IMR-90 (cell line): Measurements from ENCODE around the gene CLNK. TPM values are rescaled to one million over a fixed set of nuclear protein-coding genes. Genes with fewer than 3 reads are reported as not detected.

Source experiments
- ATAC-seq: fragments of 200-7000 bp; cut with Tn5 transposase; 2 replicates; pipeline ENCODE4 v1.9.1; 2020; ENCODE audit warnings: low read depth, mild to moderate bottlenecking, moderate library complexity
- BruUV-seq: library from RNA; stranded (reverse); fragments of 400-500 nt; replicated peaks from 2 replicates; lab custom pipeline; 2021; lab: Mats Ljungman, UMichigan
- CTCF ChIA-PET: fragments of 300-600 bp; formaldehyde crosslinking; extraction: SDS; loops from one replicate; lab custom pipeline; 2021; ENCODE audit warnings: antibody characterized with exemption; lab: Yijun Ruan, JAX
- POLR2A ChIA-PET: fragments of 300-600 bp; sonication (Branson Sonifier 250); formaldehyde crosslinking; loops from one replicate; lab custom pipeline; 2022; ENCODE audit warnings: antibody characterized with exemption; ENCODE audit not compliant: unreplicated experiment; lab: Charles Lee
- DNase-seq: peaks from one replicate; pipeline ENCODE4 v3.0.0; 2013
- H2AFZ ChIP-seq: replicated peaks from 2 replicates; pipeline ENCODE3; 2013; ENCODE audit warnings: low read length, mild to moderate bottlenecking; ENCODE audit not compliant: poor library complexity
- H2AK5ac ChIP-seq: 2 replicates; pipeline ENCODE4 v1.6.1; 2013; ENCODE audit warnings: low read depth, low read length, inconsistent platforms
- H2AK9ac ChIP-seq: replicated peaks from 2 replicates; pipeline ENCODE3; 2013; ENCODE audit warnings: mild to moderate bottlenecking, low read depth, low read length, moderate library complexity; ENCODE audit not compliant: poor library complexity
- H2BK120ac ChIP-seq: 2 replicates; pipeline ENCODE4 v1.6.1; 2013; ENCODE audit warnings: low read depth, low read length, inconsistent platforms
- H2BK15ac ChIP-seq: 3 replicates; pipeline ENCODE4 v1.6.1; 2013; ENCODE audit warnings: low read depth, low read length, inconsistent platforms
- H2BK20ac ChIP-seq: 2 replicates; pipeline ENCODE4 v1.6.1; 2013; ENCODE audit warnings: low read depth, mild to moderate bottlenecking, inconsistent platforms, low read length, moderate library complexity
- H2BK5ac ChIP-seq: 2 replicates; pipeline ENCODE4 v1.6.1; 2013; ENCODE audit warnings: mild to moderate bottlenecking, low read depth, low read length, inconsistent platforms; ENCODE audit not compliant: poor library complexity, severe bottlenecking
- H3K14ac ChIP-seq: replicated peaks from 2 replicates; pipeline ENCODE4 v1.6.1; 2013; ENCODE audit warnings: low read depth, low read length, inconsistent platforms
- H3K18ac ChIP-seq: 2 replicates; pipeline ENCODE4 v1.6.1; 2013; ENCODE audit warnings: low read depth, low read length, control low read depth
- H3K23ac ChIP-seq: 2 replicates; pipeline ENCODE4 v1.6.1; 2013; ENCODE audit warnings: low read depth, low read length, inconsistent platforms
- H3K27ac ChIP-seq: 2 replicates; pipeline ENCODE4 v1.5.1; 2013; ENCODE audit warnings: mild to moderate bottlenecking, control low read depth, low read length; ENCODE audit not compliant: insufficient read depth
- H3K27me3 ChIP-seq: 2 replicates; pipeline ENCODE4 v1.6.1; 2013; ENCODE audit warnings: low read length; ENCODE audit not compliant: control insufficient read depth, insufficient read depth
- H3K36me3 ChIP-seq: 2 replicates; pipeline ENCODE4 v1.6.1; 2013; ENCODE audit warnings: low read length, mixed read lengths; ENCODE audit not compliant: control insufficient read depth, insufficient read depth
- H3K4ac ChIP-seq: 2 replicates; pipeline ENCODE4 v1.6.1; 2013; ENCODE audit warnings: low read depth, low read length, inconsistent platforms
- H3K4me1 ChIP-seq: 2 replicates; pipeline ENCODE4 v1.6.1; 2013; ENCODE audit warnings: low read length, mixed read lengths; ENCODE audit not compliant: control insufficient read depth, insufficient read depth
- H3K4me2 ChIP-seq: 2 replicates; pipeline ENCODE4 v1.6.1; 2013; ENCODE audit warnings: low read depth, mild to moderate bottlenecking, control low read depth, low read length, moderate library complexity
- H3K4me3 ChIP-seq: 2 replicates; pipeline ENCODE4 v1.5.1; 2013; ENCODE audit warnings: low read depth, mild to moderate bottlenecking, control low read depth, low read length, moderate library complexity; ENCODE audit not compliant: insufficient read depth
- H3K56ac ChIP-seq: 2 replicates; pipeline ENCODE4 v1.6.1; 2013; ENCODE audit warnings: low read length, inconsistent platforms; ENCODE audit not compliant: insufficient read depth; ENCODE audit errors: extremely low read depth
- H3K79me1 ChIP-seq, 2 experiments: 2 replicates each; pipeline ENCODE4 v1.6.1; 2013; ENCODE audit warnings: low read length in 2 of 2, inconsistent platforms in 1 of 2, low read depth in 1 of 2
- H3K9ac ChIP-seq: 2 replicates; pipeline ENCODE4 v1.6.1; 2013; ENCODE audit warnings: low read depth, low read length, control low read depth
- H3K9me1 ChIP-seq: 2 replicates; pipeline ENCODE4 v1.6.1; 2013; ENCODE audit warnings: low read length, inconsistent platforms; ENCODE audit not compliant: insufficient read depth
- H3K9me3 ChIP-seq: 2 replicates; pipeline ENCODE4 v1.6.1; 2013; ENCODE audit warnings: low read length; ENCODE audit not compliant: control insufficient read depth, insufficient read depth
- H4K20me1 ChIP-seq: 2 replicates; pipeline ENCODE4 v1.6.1; 2013; ENCODE audit warnings: low read length, inconsistent platforms; ENCODE audit not compliant: insufficient read depth
- H4K5ac ChIP-seq: 2 replicates; pipeline ENCODE4 v1.6.1; 2013; ENCODE audit warnings: mild to moderate bottlenecking, low read depth, low read length, control low read depth
- H4K8ac ChIP-seq, 2 experiments: 2 replicates each; pipeline ENCODE4 v1.6.1; 2013; ENCODE audit warnings: low read depth in 2 of 2, low read length in 2 of 2, control low read depth in 1 of 2, inconsistent platforms in 1 of 2
- H4K91ac ChIP-seq: 2 replicates; pipeline ENCODE4 v1.6.1; 2013; ENCODE audit warnings: low read depth, low read length, inconsistent platforms; ENCODE audit not compliant: insufficient read depth
- FOS ChIP-seq: fragments of 150-350 bp; IDR thresholded peaks from 2 replicates; pipeline ENCODE4 v1.6.1; 2016; ENCODE audit warnings: low read depth, low read length
- MXI1 ChIP-seq: IDR thresholded peaks from 2 replicates; pipeline ENCODE4 v1.6.1; 2012; ENCODE audit warnings: low read depth, mild to moderate bottlenecking, low read length, moderate library complexity, borderline replicate concordance
- POLR2A ChIP-seq: IDR thresholded peaks from 2 replicates; pipeline ENCODE4 v1.6.1; 2012; ENCODE audit warnings: mild to moderate bottlenecking, low read depth, low read length
- RAD21 ChIP-seq: IDR thresholded peaks from 2 replicates; pipeline ENCODE4 v1.6.1; 2012; ENCODE audit warnings: low read length, improper control_type of control experiment
- RCOR1 ChIP-seq: IDR thresholded peaks from 2 replicates; pipeline ENCODE4 v1.6.1; 2012; ENCODE audit warnings: mild to moderate bottlenecking, low read length, improper control_type of control experiment; ENCODE audit not compliant: insufficient replicate concordance
- SMC3 ChIP-seq: fragments of 150-350 bp; IDR thresholded peaks from 2 replicates; pipeline ENCODE4 v1.6.1; 2016; ENCODE audit warnings: low read depth, mild to moderate bottlenecking, antibody characterized with exemption, low read length, moderate library complexity
- USF2 ChIP-seq: fragments of 150-350 bp; IDR thresholded peaks from 2 replicates; pipeline ENCODE4 v1.6.1; 2017; ENCODE audit warnings: mild to moderate bottlenecking, antibody characterized with exemption, low read length, low read depth
- WGBS, 2 experiments: methylation state at CpG; one replicate each; pipeline versions ENCODE4 v1.1.5 to v1.1.7; 2013; ENCODE audit warnings: missing lambda C conversion rate in 2 of 2; ENCODE audit not compliant: insufficient read length in 1 of 2; ENCODE audit errors: extremely low coverage in 2 of 2; 5-methylcytosine and 5-hydroxymethylcytosine counted together
- dilution Hi-C: fragments of 300-500 bp; cut with HindIII; formaldehyde crosslinking; loops from one replicate; pipeline ENCODE4 v1.14.3; 2018; ENCODE audit warnings: low sequenced_read_pairs; ENCODE audit not compliant: unreplicated experiment
- in situ Hi-C: fragments of 300-500 bp; cut with MboI; formaldehyde crosslinking; loops from 3 replicates; pipeline ENCODE4 v1.14.3; 2019; ENCODE audit warnings: low sequenced_read_pairs, inconsistent platforms, mixed read lengths
- intact Hi-C: fragments of 100-400 bp; cut with micrococcal nuclease; formaldehyde crosslinking; loops from 2 replicates; pipeline ENCODE4 v1.10.0; 2022
- polyA plus RNA-seq, 3 experiments: library from polyadenylated mRNA; depleted of rRNA; stranded (reverse); fragments of >200 nt; gene quantifications; 2 replicates each; pipeline ENCODE4 v1.2.3, GENCODE V29; 2012; ENCODE audit warnings: low replicate concordance in 1 of 3
- total RNA-seq: library from RNA; depleted of rRNA; stranded (reverse); fragments of >200 nt; gene quantifications from 2 replicates; pipeline ENCODE4 v1.2.3, GENCODE V29; 2012
- TF ChIP-seq, protein P1 (sequence below): conservative IDR thresholded peaks from 2 replicates; pipeline ENCODE4 v1.5.1; 2012; ENCODE audit warnings: mild to moderate bottlenecking, low read depth, low read length, improper control_type of control experiment

CLNK gene
- total and polyA plus RNA-seq, 2 of the 4 experiments (the other 2 are of a cell fraction) = not detected

DNA sequence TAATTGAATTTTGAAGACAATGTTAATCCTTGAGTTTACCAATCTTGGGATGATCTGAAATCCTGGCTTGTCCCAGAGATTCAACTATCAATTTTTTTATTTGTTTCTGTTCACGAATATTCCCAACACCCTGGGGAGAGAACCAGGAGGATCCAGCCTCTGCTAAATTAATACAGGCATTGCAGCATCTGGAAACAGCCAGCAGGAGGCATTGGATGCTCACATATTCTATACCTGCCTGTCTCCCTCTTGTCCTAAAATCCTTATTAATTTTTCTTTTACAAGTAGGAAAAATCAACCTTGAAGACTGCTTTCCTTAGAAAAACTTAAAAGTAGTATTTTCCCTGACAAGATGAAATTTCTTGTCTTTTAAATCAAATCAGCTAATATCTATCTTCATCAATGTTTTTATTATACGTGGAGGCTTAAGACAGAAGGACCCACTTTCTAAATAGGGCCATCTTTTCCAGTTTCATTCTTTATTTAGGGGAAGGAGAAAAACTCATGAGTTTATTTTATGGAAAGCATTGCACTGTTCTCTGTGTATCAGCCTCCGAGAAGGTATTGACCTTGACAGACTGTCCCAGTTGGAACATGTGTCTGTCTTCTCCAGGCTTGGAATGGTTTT is 102.4 kb downstream of the CLNK start:
- H4K8ac ChIP-seq = no peak overlapping the region
- no peak overlapping the region for H4K5ac ChIP-seq
- in situ Hi-C loops = loop anchor here (5.0 to 25.0 kb wide), 3 partner anchors 230 to 1133 kb away; no protein-coding TSS in a partner anchor
- H3K9me3 ChIP-seq = no peaks in the 10 kb centered on the region
- H2BK20ac ChIP-seq = no peak overlapping the region
- H3K4me3 ChIP-seq = no peak overlapping the region
- no peak overlapping the region for H3K14ac ChIP-seq
- TF ChIP-seq POLR2A = 0 out of 2 replicates have a peak, but pooled peaks have one; percentile 35
- TF ChIP-seq RAD21 = peak; percentile 99
- no peak for TF ChIP-seq RCOR1
- TF ChIP-seq, protein P1, sequence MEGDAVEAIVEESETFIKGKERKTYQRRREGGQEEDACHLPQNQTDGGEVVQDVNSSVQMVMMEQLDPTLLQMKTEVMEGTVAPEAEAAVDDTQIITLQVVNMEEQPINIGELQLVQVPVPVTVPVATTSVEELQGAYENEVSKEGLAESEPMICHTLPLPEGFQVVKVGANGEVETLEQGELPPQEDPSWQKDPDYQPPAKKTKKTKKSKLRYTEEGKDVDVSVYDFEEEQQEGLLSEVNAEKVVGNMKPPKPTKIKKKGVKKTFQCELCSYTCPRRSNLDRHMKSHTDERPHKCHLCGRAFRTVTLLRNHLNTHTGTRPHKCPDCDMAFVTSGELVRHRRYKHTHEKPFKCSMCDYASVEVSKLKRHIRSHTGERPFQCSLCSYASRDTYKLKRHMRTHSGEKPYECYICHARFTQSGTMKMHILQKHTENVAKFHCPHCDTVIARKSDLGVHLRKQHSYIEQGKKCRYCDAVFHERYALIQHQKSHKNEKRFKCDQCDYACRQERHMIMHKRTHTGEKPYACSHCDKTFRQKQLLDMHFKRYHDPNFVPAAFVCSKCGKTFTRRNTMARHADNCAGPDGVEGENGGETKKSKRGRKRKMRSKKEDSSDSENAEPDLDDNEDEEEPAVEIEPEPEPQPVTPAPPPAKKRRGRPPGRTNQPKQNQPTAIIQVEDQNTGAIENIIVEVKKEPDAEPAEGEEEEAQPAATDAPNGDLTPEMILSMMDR = peak; percentile 99
- peak; percentile 99 for TF ChIP-seq SMC3
- no peak for TF ChIP-seq MXI1
- no peak for TF ChIP-seq USF2
- no peak for TF ChIP-seq FOS
- H3K9ac ChIP-seq = no peak overlapping the region
- H2AK9ac ChIP-seq = no peak overlapping the region
- no peaks in the 10 kb centered on the region for H3K4me1 ChIP-seq
- CTCF ChIA-PET = interaction anchor here (0.6 kb wide), 1 partner anchor 357 kb away, joined by 3 read pairs; no protein-coding TSS in a partner anchor
- no peak overlapping the region for H2AK5ac ChIP-seq
- H3K4ac ChIP-seq = no peak overlapping the region
- no peak overlapping the region for H3K27ac ChIP-seq
- no peaks in the 10 kb centered on the region; the same call in 1 of the 2 replicates for H3K9me1 ChIP-seq
- no peaks in the 10 kb centered on the region for H4K20me1 ChIP-seq
- BruUV-seq = no TSS peak
- peak; percentile 69 for DNase-seq
- no peaks in the 10 kb centered on the region for H3K79me1 ChIP-seq
- H3K36me3 ChIP-seq = no peaks in the 10 kb centered on the region
- no peak overlapping the region for H3K23ac ChIP-seq
- WGBS, 2 experiments = no CpG with 5 or more reads among the region's 3 CpGs
- ATAC-seq = peak; percentile 82
- H2BK15ac ChIP-seq = no peak overlapping the region
- dilution Hi-C loops = no loop called here
- no peak overlapping the region for H2BK120ac ChIP-seq
- no peak overlapping the region for H4K91ac ChIP-seq
- H3K27me3 ChIP-seq = peaks cover 4% of the 10 kb centered on the region
- no peak overlapping the region for H2AFZ ChIP-seq
- POLR2A ChIA-PET = no interaction called here
- no peak overlapping the region for H3K4me2 ChIP-seq
- no peak overlapping the region for H2BK5ac ChIP-seq
- no peak overlapping the region for H3K18ac ChIP-seq
- H3K56ac ChIP-seq = no peak overlapping the region
- intact Hi-C loops = loop anchor here (1.0 to 10.0 kb wide), 5 partner anchors 134 to 1138 kb away; partner anchors contain the start of gene HS3ST1
